ENCODE data around the gene KPNA1.
A peak's percentile ranks its signal among the peaks of the same experiment; 100 is the strongest.

The KPNA1 gene

GRCh38 chr3:122514123-122515019, at the start of gene KPNA1:
TSS of gene KPNA1 (minus strand) at chr3:122514939. CDS start at chr3:122496565, 18,374 bp downstream.
- DNase-seq, result peak; percentile 90

- DNase-seq, result peak; percentile 78
Observed at GRCh38 chr3:122564155-122564912, 49.6 kb upstream of the KPNA1 start, which contains the start of the genes DTX3L and PARP9. TSS of gene DTX3L (plus strand) at chr3:122564338. CDS start at chr3:122564427, 89 bp downstream. TSS of gene PARP9 (minus strand) at chr3:122564300. CDS start at chr3:122559620, 4,680 bp downstream.

DNA sequence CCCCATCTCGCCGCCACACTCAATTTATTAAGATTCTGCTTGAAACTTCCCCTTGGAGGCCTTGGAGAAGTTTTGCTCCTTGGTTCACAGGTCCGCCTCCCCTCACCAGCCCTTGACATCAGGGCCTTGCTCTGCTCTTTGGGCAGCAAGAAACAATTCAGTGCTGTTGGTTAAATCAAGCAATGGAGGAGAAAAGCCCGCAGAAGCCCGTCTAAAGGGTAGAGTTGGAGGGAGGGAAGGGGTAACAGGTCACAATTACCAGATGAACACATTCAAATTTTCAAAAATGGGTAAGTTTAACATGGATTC, 48.9 kb upstream of the KPNA1 start:
- DNase-seq, result no peak

DNA sequence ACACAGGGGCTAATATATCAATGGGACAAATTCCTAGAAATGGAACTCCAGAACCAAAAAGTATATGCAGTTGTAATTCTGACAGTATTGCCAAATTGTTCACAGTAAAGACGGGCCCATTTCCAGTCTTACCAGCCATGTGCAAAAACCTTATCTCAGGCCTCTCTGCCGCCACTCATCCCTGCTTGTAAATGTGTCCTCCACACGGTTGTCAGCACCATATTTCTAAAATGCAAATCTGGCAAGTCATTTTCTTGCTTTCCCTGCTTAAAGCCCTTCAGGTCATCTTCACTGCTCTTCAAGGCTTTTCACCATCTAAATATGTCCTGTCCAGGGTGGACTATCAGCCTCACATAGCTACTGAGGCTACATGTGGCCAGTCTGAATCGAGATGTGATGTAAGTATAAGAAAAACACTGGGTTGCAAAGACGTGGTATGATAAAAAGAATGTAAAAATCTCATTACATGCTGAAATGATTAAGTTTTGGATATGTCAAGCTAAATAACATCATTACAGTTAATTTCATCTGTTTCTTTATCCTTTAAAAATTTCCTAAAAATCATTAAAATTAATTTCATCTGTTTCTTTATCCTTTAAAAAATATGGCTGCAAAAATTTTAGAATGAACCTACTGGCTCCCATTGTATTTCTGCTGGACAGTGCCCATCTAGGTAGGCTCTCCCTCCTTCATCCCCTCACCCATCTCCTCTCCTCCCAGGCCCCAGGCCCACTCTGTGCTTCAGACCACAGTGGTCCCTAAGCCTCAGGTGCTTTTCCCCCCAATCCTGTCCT, 48.4 kb upstream of the KPNA1 start:
- DNase-seq, result no peak

DNA sequence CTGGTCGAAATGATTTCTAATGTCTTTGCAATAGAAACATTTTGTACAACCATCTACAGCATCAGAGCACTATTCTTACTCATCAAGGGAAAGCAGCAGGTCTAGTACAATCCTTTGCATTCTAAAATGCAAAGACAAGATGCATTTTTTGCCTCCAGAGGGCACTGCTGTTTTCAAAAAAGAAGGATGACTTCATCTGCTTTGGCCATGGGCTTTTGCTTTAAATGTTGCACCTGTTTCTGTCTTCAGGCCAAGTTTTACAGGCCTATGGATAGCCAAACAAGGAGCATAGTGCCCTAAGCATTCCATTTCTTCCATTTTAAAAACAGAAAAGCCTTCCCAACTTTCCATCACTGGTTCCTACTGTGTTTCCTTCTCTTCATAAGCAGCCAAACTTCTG, 45.9 kb upstream of the KPNA1 start:
- peak; percentile 35 for DNase-seq

DNA sequence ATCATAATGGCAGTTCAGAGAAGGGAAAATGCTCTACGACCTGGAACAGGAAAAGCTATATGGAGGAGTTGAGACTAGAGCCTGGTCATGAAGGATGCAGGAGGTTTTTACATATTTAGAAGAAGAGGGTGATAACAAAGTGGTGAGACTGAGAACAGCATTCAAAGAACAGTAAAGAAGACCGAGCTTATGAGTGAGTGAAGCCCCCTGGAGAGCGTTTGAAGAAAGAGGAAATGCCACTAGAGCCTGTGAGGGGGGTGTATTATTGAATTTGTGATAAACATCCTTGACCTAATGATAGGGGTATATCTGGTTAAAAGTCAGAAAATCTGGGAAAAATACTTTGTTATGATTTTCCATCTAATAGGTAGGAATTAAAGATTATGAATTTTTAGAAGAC, 45.2 kb upstream of the KPNA1 start:
- DNase-seq, result no peak

DNA sequence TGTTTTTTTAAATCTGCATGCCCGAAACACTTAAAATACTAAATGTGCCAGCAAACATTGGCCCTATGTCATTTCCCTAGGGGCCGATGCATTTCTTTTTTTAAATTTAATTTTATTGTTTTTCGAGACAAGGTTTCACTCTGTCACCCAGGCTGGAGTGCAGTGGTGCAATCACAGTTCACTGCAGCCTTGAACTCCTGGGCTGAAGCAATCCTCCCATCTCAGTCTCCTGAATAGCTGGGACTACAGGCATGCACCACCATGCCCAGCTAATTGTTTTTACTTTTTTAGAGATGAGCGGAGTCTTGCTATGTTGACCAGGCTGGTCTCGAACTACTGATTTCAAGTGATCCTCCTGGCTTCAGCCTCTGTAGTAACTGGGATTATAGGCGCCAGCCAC, 43.9 kb upstream of the KPNA1 start:
- no peak for DNase-seq

DNA sequence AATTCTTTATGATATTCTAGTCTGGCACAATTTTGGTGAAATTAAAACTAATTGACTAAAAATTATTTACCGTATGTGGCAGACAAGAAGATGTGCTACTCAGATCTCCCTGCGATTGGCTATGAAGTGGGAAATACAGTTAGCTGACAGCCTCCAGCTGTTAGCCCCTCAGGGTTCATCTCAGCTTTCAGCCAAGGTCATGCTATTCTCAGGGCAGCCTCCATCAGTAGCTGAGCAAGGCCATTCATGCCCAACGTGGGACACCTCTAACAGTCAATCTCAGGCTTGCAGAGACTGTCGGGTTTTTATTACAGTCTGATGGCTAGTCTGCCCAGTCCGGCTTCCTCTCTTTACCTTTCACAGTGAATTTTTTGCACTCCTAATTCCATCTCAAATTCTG, 42.6 kb upstream of the KPNA1 start:
- DNase-seq, result no peak

- no peak for DNase-seq
Observed at GRCh38 chr3:122555275-122556071, 40.7 kb upstream of the KPNA1 start.

- no peak for DNase-seq
Observed at GRCh38 chr3:122553171-122553570, 38.4 kb upstream of the KPNA1 start.

GRCh38 chr3:122548619-122549018, 33.9 kb upstream of the KPNA1 start:
- DNase-seq, result no peak

GRCh38 chr3:122548076-122548475, 33.3 kb upstream of the KPNA1 start:
- DNase-seq, result no peak

DNA sequence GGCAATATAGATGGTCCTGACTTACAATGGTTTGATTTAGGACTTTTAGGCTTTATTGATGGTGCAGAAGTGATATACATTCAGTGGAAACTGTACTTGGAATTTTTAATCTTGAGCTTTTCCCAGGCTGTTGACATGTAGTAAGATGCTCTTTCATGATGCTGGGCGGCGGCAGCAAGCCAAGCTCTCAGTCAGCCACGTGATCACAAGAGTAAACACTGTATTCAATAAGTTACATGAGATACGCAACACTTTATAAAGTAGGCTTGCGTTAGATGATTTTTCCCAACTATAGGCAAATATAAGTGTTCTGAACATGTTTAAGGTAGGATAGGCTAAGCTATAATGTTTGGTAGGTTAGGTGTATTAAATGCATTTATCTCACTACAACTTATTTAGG, 31.4 kb upstream of the KPNA1 start:
- no peak for DNase-seq

DNA sequence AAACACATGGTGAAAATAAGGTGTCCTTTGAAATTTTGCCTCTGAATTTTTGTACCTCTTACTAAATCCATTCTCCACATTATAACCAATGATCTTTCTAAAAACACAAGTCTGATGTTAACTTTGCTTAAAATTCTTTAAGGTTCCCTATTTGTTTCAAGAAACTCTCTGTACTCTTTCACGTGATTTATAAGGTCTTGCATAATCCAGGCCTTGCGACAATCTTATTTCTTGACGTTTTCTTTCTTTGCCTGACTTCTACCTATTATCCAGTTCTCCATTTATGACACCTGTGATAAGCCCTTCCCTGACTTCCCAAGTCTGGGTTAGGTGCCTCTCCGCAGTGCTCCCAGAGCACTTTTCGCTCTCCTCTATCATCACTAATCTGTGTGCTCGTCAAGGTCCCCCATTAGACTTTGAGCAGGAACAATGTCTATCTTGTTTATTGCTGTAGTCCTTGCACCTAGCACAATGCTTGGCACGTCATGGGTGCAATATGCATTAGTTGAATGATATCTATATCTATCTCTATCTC, 24.3 kb upstream of the KPNA1 start:
- DNase-seq, result no peak

- DNase-seq, result no peak
Observed at GRCh38 chr3:122536632-122537001, 21.9 kb upstream of the KPNA1 start.

GRCh38 chr3:122535964-122536631, 21.4 kb upstream of the KPNA1 start:
- DNase-seq, result no peak

- no peak for DNase-seq
Observed at GRCh38 chr3:122533931-122534334, 19.2 kb upstream of the KPNA1 start.

GRCh38 chr3:122533480-122533879, 18.7 kb upstream of the KPNA1 start:
- DNase-seq, result no peak

GRCh38 chr3:122530164-122530563, 15.4 kb upstream of the KPNA1 start:
- no peak for DNase-seq

GRCh38 chr3:122523317-122523716, 8.6 kb upstream of the KPNA1 start:
- no peak for DNase-seq

DNA sequence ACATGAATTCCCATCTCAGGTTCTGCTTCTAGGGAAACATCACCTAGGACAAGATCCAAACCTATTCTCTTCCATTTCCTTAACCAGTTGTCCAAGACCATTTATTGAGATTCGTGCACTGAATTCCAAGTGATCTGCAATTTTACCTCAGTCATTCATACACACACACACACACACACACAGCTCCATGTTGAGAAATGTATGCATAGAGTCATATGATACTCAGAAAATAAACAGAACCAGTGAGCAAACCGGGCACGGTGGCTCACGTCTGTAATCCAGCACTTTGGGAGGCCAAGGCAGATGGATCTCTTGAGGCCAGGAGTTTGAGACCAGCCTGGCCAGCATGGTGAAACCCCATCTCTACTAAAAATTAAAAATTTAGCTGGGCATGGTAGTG, 6.1 kb upstream of the KPNA1 start:
- DNase-seq, result no peak

DNA sequence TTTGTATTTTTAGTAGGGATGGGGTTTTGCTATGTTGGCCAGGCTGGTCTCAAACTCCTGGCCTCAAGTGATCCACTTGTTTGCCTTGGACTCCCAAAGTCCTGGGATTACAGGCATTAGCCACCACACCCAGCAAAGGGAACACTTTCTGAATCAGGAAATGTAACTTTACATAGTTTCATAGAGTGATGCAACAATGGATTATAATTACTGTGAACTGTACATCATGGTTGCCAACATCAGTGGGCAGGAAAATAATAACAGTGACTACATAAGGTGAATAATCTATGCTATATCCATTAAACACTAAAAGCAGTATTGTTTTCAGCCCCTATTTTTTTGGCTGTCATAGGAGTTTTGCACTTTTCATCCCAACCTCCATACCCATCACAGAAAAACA, 5.0 kb upstream of the KPNA1 start:
- no peak for DNase-seq

All from CD4-positive, alpha-beta T cell treated with Interleukin-15 for 1 hour (primary cell).